Natural killer cell (primary cell): Measurements from ENCODE around the gene IL1RN. TPM values are rescaled to one million over a fixed set of nuclear protein-coding genes. Genes with fewer than 3 reads are reported as not detected.
"Not testable (repeated sequence)": the region's sequence is repeated elsewhere in the genome, so short reads cannot be mapped to it uniquely, and the experiment has no call there.

ENCODE experiments used
- ATAC-seq, 3 donors: fragments of 150-1000 bp in 2 of 3; fragments of 200-7000 bp in 1 of 3; cut with Tn5 transposase; 1 replicate in 1 of 3; 2 replicates in 2 of 3; pipeline ENCODE4 v1.10.0; 2021; ENCODE audit warnings: mild to moderate bottlenecking in 2 of 3, moderate library complexity in 2 of 3
- DNase-seq, 2 donors: peaks; one replicate each; pipeline versions ENCODE4 v3.0.0 to v3.0.0-alpha.2; 2013 to 2021; ENCODE audit warnings: mixed read lengths in 1 of 2
- H3K27ac ChIP-seq: one replicate; pipeline ENCODE4 v1.5.1; 2013; ENCODE audit warnings: mild to moderate bottlenecking, low read length
- H3K27me3 ChIP-seq: one replicate; pipeline ENCODE4 v1.6.1; 2013; ENCODE audit warnings: low read length; ENCODE audit not compliant: control insufficient read depth, insufficient read depth
- H3K36me3 ChIP-seq: one replicate; pipeline ENCODE4 v1.6.1; 2013; ENCODE audit warnings: low read length; ENCODE audit not compliant: control insufficient read depth, insufficient read depth
- H3K4me1 ChIP-seq: one replicate; pipeline ENCODE4 v1.6.1; 2013; ENCODE audit warnings: low read length; ENCODE audit not compliant: control insufficient read depth, insufficient read depth
- H3K4me3 ChIP-seq: one replicate; pipeline ENCODE4 v1.5.1; 2013; ENCODE audit warnings: low read length
- H3K9me3 ChIP-seq: one replicate; pipeline ENCODE4 v1.6.1; 2013; ENCODE audit warnings: low read length; ENCODE audit not compliant: control insufficient read depth, insufficient read depth
- H3K27ac Mint-ChIP-seq, 2 donors: one replicate each; pipeline ENCODE4 v1.8.0; 2022; ENCODE audit warnings: mild to moderate bottlenecking in 2 of 2, mixed read lengths in 2 of 2, moderate library complexity in 1 of 2
- H3K27me3 Mint-ChIP-seq, 2 donors: one replicate each; pipeline ENCODE4 v1.8.0; 2022; ENCODE audit warnings: low read depth in 2 of 2, mixed read lengths in 2 of 2
- H3K36me3 Mint-ChIP-seq: one replicate; pipeline ENCODE4 v1.8.0; 2022; ENCODE audit warnings: mixed read lengths
- H3K4me1 Mint-ChIP-seq, 2 donors: one replicate each; pipeline ENCODE4 v1.8.0; 2022; ENCODE audit warnings: mixed read lengths in 2 of 2
- H3K4me3 Mint-ChIP-seq: one replicate; pipeline ENCODE4 v1.8.0; 2022; ENCODE audit warnings: mild to moderate bottlenecking, moderate library complexity, mixed read lengths
- H3K9me3 Mint-ChIP-seq, 2 donors: one replicate each; pipeline ENCODE4 v1.8.0; 2022; ENCODE audit warnings: mixed read lengths in 2 of 2
- WGBS: methylation state at CpG from one replicate; pipeline ENCODE4 v1.1.7; 2013; ENCODE audit warnings: missing lambda C conversion rate; ENCODE audit not compliant: insufficient coverage; 5-methylcytosine and 5-hydroxymethylcytosine counted together
- intact Hi-C: fragments of 100-400 bp; cut with micrococcal nuclease; formaldehyde crosslinking; loops from one replicate; pipeline ENCODE4 v1.14.2; 2022
- total RNA-seq, 4 donors: library from RNA; stranded (reverse); fragments of 120-200 nt in 1 of 4; gene quantifications; one replicate each; pipeline versions ENCODE4 v1.2.3 to v1.2.4, GENCODE V29; 2013 to 2022
- TF ChIP-seq, protein P1 (sequence below): fragments of 200-600 bp; IDR thresholded peaks from one replicate; pipeline ENCODE4 v1.8.0; 2022; ENCODE audit warnings: antibody characterized with exemption

IL1RN gene
- total RNA-seq, 3 donors from 2014 or later (not counting 1 experiment from before 2014, with no cell fraction given) = 0.52 to 36.6 (median 0.91) TPM

DNA sequence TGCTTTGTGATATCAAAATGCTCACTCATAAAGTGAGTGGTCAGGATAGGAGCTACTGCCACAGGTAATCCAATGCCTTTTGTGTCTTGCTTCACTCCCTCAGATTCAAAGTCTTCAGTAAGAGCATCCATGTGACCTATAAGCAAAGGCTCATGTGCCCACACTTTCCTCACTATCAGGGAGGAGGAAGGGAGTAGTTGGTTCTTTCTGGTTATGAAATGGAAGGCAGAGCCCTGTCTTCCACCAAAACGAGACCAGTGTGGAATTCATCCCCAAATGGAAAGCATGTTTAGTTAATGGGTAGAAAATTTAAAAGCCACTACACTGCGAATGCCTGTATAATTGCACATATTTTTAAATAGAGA lies 33.8 kb upstream of the IL1RN start:
- Mint-ChIP-seq H3K36me3 (peaks cover 7% of the 10 kb centered on the region), H3K9me3 (peaks cover 0 to 3% of the 10 kb centered on the region in 2 donors), H3K27ac (no peak overlapping the region), H3K4me3 (no peak overlapping the region), H3K4me1 (peaks cover 11 to 12% of the 10 kb centered on the region in 2 donors), H3K27me3 (peaks cover 0 to 13% of the 10 kb centered on the region in 2 donors)
- TF ChIP-seq, protein P1, sequence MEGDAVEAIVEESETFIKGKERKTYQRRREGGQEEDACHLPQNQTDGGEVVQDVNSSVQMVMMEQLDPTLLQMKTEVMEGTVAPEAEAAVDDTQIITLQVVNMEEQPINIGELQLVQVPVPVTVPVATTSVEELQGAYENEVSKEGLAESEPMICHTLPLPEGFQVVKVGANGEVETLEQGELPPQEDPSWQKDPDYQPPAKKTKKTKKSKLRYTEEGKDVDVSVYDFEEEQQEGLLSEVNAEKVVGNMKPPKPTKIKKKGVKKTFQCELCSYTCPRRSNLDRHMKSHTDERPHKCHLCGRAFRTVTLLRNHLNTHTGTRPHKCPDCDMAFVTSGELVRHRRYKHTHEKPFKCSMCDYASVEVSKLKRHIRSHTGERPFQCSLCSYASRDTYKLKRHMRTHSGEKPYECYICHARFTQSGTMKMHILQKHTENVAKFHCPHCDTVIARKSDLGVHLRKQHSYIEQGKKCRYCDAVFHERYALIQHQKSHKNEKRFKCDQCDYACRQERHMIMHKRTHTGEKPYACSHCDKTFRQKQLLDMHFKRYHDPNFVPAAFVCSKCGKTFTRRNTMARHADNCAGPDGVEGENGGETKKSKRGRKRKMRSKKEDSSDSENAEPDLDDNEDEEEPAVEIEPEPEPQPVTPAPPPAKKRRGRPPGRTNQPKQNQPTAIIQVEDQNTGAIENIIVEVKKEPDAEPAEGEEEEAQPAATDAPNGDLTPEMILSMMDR = no peak
- Histone ChIP-seq H3K27me3 (no peaks in the 10 kb centered on the region), H3K27ac (no peak overlapping the region), H3K9me3 (no peaks in the 10 kb centered on the region), H3K36me3 (no peaks in the 10 kb centered on the region), H3K4me3 (no peak overlapping the region), H3K4me1 (peaks cover 12% of the 10 kb centered on the region)
- intact Hi-C loops = no loop called here
- ATAC-seq = no peak
- no peak for DNase-seq
- WGBS = 63% methylated on average over 2 of the region's 2 CpGs

DNA sequence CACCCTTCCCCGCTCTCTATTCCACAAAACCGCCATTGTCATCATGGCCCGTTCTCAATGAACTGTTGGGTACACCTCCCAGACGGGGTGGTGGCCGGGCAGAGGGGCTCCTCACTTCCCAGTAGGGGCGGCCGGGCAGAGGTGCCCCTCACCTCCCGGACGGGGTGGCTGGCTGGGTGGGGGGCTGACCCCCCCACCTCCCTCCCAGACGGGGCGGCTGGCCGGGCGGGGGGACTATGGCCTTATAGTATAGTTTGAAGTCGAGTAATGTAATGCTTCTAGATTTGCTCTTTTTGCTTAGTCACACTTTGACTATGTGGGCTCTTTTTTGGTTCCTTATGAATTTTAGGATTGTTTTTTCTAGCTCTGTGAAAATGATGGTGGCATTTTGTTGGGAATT lies 31.1 kb upstream of the IL1RN start:
- H3K4me1 ChIP-seq, H3K9me3 ChIP-seq, intact Hi-C loops, H3K36me3 ChIP-seq, H3K27ac ChIP-seq, DNase-seq, H3K36me3 Mint-ChIP-seq, H3K4me3 ChIP-seq, H3K4me3 Mint-ChIP-seq, H3K9me3 Mint-ChIP-seq, H3K27ac Mint-ChIP-seq, ATAC-seq, H3K27me3 ChIP-seq: not testable (repeated sequence)
- 97% methylated on average over 7 of the region's 14 CpGs for WGBS
- Mint-ChIP-seq H3K27me3 (peaks cover 0 to 13% of the 10 kb centered on the region in 2 donors), H3K4me1 (peaks cover 12% of the 10 kb centered on the region in 2 donors)

DNA sequence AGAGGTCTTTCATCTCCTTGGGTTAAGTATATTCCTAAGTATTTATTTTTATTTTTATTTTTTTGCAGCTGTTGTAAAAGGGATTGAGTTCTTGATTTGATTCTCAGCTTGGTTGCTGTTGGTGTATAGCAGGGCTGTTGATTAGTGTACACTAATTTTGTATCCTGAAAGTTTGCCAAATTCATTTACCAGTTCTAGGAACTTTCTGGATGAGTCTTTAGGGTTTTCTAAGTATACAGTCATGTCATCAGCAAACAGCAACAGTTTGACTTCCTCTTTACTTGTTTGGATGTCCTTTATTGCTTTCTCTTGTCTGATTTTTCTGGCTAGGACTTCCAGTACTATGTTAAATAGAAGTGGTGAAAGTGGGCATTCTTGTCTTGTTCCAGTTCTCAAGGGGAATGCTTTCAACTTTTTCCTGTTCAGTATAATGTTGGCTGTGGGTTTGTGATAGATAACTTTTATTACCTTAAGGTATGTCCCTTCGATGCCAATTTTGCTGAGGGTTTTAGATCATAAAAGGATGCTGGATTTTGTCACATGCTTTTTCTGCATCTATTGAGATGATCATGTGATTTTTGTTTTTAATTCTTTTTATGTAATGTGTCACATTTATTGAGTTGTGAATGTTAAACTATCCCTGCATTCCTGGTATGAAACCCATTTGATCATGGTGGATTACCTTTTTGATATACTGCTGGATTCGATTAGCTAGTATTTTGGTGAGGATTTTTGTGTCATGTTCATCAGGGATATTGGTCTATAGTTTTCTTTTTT lies 30.4 kb upstream of the IL1RN start:
- DNase-seq, H3K27ac ChIP-seq, H3K4me3 Mint-ChIP-seq, H3K4me3 ChIP-seq, intact Hi-C loops, H3K9me3 ChIP-seq, H3K4me1 ChIP-seq, ATAC-seq, H3K36me3 Mint-ChIP-seq, H3K27me3 ChIP-seq, H3K9me3 Mint-ChIP-seq, H3K36me3 ChIP-seq: not testable (repeated sequence)
- peak overlapping the region in 1 of 2 donors; percentile 82 for H3K27ac Mint-ChIP-seq
- peaks cover 0 to 13% of the 10 kb centered on the region in 2 donors for H3K27me3 Mint-ChIP-seq
- WGBS = 95% methylated on average over 2 of the region's 2 CpGs
- H3K4me1 Mint-ChIP-seq = peaks cover 12% of the 10 kb centered on the region in 2 donors

DNA sequence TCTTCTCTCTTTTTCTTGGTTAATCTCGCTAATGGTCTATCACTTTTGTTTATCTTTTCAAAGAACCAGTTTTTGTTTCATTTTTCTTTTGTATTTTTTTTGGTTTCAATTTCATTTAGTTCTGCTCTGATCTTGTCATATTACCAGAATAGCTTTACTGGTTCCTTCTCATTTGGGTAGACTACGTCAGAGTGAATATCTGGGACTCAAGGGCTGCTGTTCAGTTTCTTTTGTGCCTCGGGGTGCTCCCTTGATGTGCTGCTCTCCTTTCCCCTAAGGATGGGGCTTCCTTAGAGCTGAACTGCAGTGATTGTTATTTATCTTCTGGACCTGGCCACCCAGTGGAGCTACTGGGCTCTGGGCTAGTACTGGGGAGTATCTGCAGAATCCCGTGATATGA lies 29.4 kb upstream of the IL1RN start:
- 61% methylated on average over 3 of the region's 4 CpGs for WGBS
- DNase-seq (peak in 1 of 2 donors; percentile 32), ATAC-seq (peak; percentile 36 to 72 (median 66))
- Histone ChIP-seq H3K27ac (peak overlapping the region; percentile 19), H3K4me3 (no peak overlapping the region), H3K9me3 (no peaks in the 10 kb centered on the region), H3K36me3 (no peaks in the 10 kb centered on the region), H3K27me3 (no peaks in the 10 kb centered on the region), H3K4me1 (peaks cover 9% of the 10 kb centered on the region)
- peak overlapping the region; percentile 61 to 82 for H3K27ac Mint-ChIP-seq
- peak overlapping the region; percentile 79 for H3K4me3 Mint-ChIP-seq
- peaks cover 0 to 13% of the 10 kb centered on the region in 2 donors for H3K27me3 Mint-ChIP-seq
- intact Hi-C loops = no loop called here
- TF ChIP-seq, protein P1 = no peak
- peaks cover 0 to 3% of the 10 kb centered on the region in 2 donors for H3K9me3 Mint-ChIP-seq
- H3K4me1 Mint-ChIP-seq = peaks cover 12% of the 10 kb centered on the region in 2 donors
- peaks cover 7% of the 10 kb centered on the region for H3K36me3 Mint-ChIP-seq
